ENCODE data around the gene SERPINB1. TPM values are rescaled to one million over a fixed set of nuclear protein-coding genes. Genes with fewer than 3 reads are reported as not detected.

SERPINB1 gene
- total RNA-seq, 1 donor from 2014 or later = 33.5 TPM

- no peak for DNase-seq (ENCODE audit: low read depth)
Measured at GRCh38 chr6:2794171-2794730, 47.4 kb downstream of the SERPINB1 start.

GRCh38 chr6:2793534-2794151, 48.0 kb downstream of the SERPINB1 start:
- no peak for DNase-seq (ENCODE audit: low read depth)

- DNase-seq (ENCODE audit: low read depth) = no peak
Measured at GRCh38 chr6:2792330-2793110, 49.1 kb downstream of the SERPINB1 start.

- DNase-seq (ENCODE audit: low read depth) = no peak
Measured at GRCh38 chr6:2791450-2791974, 50.2 kb downstream of the SERPINB1 start.

GRCh38 chr6:2790588-2791449, 50.8 kb downstream of the SERPINB1 start:
- peak; percentile 85 for DNase-seq (ENCODE audit: low read depth)

- no peak for DNase-seq (ENCODE audit: low read depth)
Measured at GRCh38 chr6:2786269-2786668, 55.4 kb downstream of the SERPINB1 start.

GRCh38 chr6:2784930-2785329, 56.7 kb downstream of the SERPINB1 start:
- DNase-seq (ENCODE audit: low read depth) = no peak

- DNase-seq (ENCODE audit: low read depth) = peak; percentile 78
Measured at GRCh38 chr6:2784061-2784460, 57.6 kb downstream of the SERPINB1 start.

- peak; percentile 88 for DNase-seq (ENCODE audit: low read depth)
Measured at GRCh38 chr6:2783188-2783963, 58.3 kb downstream of the SERPINB1 start.

GRCh38 chr6:2782825-2783187, 58.9 kb downstream of the SERPINB1 start:
- DNase-seq (ENCODE audit: low read depth) = peak; percentile 94

- DNase-seq (ENCODE audit: low read depth) = peak; percentile 75
Measured at GRCh38 chr6:2782356-2782708, 59.3 kb downstream of the SERPINB1 start.

Small RNAs within 50 kb of the gene (microRNA-seq; reads per million reads assigned to microRNA genes)
- 0.81 reads per million for gene MIR4645

Other genes starting within 250 kb of the SERPINB1 start
- 5.6 and 9.4 TPM in 2 replicates for gene MYLK4, start 90.9 kb downstream of the SERPINB1 start, total RNA-seq
- gene WRNIP1, start 76.5 kb downstream of the SERPINB1 start, total RNA-seq = 105 and 133 TPM in 2 replicates
- gene SERPINB9, start 61.4 kb upstream of the SERPINB1 start, total RNA-seq = 3.8 and 4.3 TPM in 2 replicates
- gene SERPINB6, start 129.7 kb upstream of the SERPINB1 start, total RNA-seq = 128 and 137 TPM in 2 replicates
- gene NQO2, start 158.0 kb upstream of the SERPINB1 start, total RNA-seq = 25.8 and 26.3 TPM in 2 replicates
- 8.9 and 9.8 TPM in 2 replicates for gene RIPK1, start 226.6 kb upstream of the SERPINB1 start, total RNA-seq